ENCODE results near the gene RAP1GAP.

RAP1GAP gene

GRCh38 chr1:21669258-21670058 lies at the start of gene RAP1GAP:
RAP1GAP (minus strand) TSS chr1:21669357; CDS start chr1:21620032, 49,325 bp downstream.
- DNase-seq = peak; percentile 64

GRCh38 chr1:21716169-21716568 lies 47.0 kb upstream of the RAP1GAP start:
- DNase-seq = no peak

DNA sequence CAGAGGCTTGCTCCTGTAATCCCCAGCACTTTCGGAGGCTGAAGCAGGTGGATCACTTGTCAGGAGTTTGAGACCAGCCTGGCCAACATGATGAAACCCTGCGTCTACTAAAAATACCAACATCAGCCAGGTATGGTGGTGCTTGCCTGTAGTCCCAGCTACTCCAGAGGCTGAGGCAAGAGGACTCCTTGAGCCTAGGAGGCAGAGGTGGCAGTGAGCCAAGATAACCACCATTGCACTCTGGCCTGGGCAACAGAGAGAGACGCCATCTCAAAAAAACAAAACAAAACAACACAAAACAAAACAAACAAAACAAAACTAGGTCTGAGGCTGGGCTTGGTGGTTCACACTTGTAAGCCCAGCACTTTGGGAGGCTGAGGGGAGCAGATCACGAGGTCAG lies 38.7 kb upstream of the RAP1GAP start:
- no peak for DNase-seq

- DNase-seq = no peak
These were observed 38.1 kb upstream of the RAP1GAP start for GRCh38 chr1:21707086-21707840.

GRCh38 chr1:21706151-21706835 lies 37.1 kb upstream of the RAP1GAP start:
- no peak for DNase-seq

- DNase-seq = peak; percentile 23
These were observed 36.3 kb upstream of the RAP1GAP start for GRCh38 chr1:21705303-21705980.

DNA sequence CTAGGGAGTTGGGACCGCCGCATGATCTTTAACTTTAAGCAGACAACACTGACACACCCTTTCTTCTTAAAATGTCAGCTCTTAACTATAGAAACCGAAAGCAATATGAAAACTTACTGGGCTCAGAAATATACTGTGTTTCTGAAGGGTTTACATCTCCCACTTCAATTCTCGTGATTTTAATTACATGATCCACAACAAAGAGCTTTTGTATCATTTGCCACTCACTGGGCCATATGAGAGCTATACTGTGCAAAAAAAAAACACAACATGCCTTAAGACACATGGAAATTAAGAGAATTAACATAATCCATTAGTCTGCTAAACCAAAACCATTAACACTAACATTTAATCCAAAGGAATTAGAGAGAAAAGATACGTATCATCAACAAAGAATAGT lies 35.0 kb upstream of the RAP1GAP start:
- DNase-seq = no peak

GRCh38 chr1:21703318-21703963 lies 34.3 kb upstream of the RAP1GAP start:
- DNase-seq = peak; percentile 18

- DNase-seq = no peak
These were observed 33.6 kb upstream of the RAP1GAP start for GRCh38 chr1:21702780-21703179.

GRCh38 chr1:21701401-21701800 lies 32.2 kb upstream of the RAP1GAP start:
- no peak for DNase-seq

DNA sequence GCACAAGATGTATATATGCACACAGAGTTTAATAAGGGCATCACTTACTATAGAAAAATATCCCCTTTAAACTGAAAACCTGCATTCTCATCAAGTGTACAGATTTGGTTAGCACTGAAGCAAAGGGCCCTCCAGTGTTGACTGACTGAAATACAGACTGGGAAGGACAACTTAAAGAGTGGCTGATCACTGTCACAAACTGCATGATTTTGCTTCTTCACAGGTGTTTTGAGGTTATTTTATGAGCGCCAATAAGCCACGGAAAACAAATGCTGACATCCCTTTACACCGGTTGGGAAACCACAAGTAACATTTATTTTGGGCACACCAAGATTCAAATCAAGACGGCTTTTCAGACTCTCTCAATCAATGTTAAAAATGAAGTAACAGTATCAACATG lies 30.9 kb upstream of the RAP1GAP start:
- DNase-seq = no peak

DNA sequence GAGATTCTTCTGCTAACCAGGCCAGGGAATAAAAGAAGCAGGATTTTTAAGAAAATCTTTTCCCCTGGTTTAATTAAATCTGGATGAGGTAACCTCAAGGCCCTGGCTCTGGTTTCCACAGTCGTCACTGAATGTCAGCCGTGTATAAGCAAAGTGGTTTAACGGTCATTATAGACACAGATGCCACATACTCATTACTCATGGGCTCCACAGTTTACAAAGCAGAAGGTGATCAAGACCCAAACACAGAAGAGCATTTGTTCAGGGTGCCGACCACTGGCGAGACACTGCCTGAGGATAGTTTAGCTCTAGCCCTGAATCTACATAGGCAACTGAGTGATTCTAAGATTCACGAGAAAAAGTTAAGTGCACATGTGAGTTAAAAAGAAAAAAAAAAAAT lies 27.8 kb upstream of the RAP1GAP start:
- DNase-seq = no peak

- DNase-seq = no peak
These were observed 24.6 kb upstream of the RAP1GAP start for GRCh38 chr1:21693732-21694131.

DNA sequence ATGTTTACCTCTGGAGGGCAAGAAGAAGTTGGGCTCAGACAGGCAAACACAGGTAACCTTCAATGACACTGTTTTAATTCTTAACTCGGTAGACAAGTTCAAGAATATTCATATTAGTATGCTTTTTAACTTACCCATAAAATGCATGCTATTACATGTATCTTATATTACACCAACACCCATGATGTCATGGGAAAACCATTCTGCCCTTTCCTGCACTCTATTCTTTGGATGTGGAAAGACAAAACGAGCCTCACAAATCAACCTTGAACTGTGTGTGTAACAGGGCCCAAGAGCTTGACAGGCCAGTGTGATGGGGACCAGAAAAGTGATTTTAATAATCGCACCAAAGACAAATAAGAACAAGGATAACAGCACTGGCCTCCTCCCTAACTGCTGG lies 22.6 kb upstream of the RAP1GAP start:
- no peak for DNase-seq

DNA sequence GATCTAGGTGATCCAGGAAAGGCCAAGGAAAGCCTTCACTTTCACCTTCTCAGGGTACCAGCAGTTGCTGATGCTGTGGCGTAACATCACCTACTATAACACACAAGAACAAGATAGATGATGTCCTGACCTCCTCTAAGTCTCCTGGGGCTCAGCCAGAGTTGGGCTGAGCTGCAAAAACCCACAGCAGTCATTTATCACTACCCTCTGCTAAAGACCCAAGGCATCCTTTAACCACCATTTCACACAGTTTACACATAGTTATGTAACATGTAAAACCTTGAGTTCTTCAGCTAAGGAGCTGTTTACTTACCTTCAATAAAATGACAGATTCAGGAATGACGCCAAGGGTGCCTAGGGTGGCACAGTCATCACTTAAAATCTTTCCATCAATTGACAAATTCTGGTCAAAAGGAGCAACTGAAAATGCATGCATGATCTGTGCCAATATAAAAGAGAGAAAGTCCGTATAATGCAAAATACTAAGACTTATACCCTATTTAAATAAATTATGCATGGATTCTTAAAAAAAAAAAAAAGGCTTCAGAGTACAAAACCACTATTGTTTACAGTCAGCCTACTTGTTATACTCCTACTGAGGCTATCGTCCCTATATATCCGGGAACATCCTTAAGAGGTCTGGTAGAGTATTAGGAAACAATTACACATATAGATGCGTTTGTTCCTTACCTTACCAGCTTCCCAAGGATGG lies 20.7 kb upstream of the RAP1GAP start:
- DNase-seq = no peak

DNA sequence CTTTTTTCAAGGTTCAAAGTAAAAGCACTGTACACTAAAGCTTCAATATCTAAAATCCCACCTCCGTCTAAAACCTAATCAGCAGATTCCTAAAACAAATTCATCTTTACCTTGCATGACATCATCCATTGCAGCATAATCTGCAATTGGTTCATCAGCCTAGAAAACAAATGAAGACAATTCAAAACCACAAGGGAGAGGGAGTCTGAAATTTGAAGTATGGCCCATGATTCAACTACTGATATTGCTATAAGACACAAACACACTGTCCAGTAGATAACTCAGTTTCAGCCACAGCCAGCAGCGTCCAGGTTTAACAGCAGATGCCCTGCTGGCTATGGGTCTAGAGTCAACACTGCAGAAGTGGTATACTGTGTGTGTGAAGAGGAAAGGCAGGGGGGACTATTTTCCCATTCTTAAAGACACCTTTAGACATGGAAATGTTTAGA lies 17.9 kb upstream of the RAP1GAP start:
- no peak for DNase-seq

DNA sequence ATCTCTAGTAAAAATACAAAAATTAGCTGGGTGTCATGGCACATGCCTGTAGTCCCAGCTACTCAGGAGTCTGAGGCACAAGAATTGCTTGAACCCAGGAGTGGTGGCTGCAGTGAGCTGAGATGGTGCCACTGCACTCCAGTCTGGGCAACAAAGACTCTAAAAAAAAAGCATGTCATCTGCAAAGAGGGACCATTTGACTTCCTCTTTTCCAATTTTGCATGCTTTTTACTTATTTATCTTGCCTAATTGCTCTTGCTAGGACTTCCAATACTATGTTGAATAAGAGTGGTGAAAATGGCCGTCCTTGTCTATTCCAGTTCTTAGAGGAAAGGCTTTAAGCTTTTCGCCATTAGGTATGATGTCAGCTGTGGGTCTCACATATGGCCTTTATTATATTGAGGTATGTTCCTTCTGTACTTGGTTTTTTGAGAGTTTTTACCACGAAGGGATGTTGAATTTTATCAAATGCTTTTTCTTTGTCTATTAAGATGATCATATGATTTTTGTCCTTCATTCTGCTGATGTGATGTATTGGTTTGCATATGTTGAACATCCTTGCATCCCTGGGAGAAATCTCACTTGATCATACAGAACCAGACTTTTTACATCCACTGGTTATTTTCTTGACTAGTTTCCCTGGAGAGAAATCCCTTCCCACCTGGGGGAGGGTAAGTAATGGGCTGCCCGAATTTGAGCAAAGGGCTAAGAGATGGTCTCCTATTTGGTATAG lies 17.0 kb upstream of the RAP1GAP start:
- DNase-seq = no peak

- no peak for DNase-seq
These were observed 12.3 kb upstream of the RAP1GAP start for GRCh38 chr1:21681426-21681825.

- DNase-seq = no peak
These were observed 11.8 kb upstream of the RAP1GAP start for GRCh38 chr1:21680918-21681317.

DNA sequence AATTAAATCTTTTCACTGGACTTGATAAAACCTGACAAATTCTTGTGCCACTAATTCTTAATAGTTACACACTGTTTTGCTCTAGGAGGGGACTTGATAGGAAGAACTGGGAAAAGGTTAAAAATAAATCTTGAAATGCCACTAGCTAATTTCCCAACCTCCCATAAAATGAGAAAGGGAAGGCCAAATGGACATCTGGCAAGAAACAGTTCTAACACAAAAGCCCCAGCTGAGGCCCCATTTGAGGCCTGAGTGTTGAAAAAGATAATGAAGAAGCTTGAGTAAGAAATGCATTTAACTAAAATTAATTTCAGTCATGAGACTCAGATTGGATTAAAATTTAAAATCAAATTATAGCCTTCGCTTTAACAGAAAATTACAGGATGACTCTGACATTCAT lies 11.2 kb upstream of the RAP1GAP start:
- DNase-seq = no peak

DNA sequence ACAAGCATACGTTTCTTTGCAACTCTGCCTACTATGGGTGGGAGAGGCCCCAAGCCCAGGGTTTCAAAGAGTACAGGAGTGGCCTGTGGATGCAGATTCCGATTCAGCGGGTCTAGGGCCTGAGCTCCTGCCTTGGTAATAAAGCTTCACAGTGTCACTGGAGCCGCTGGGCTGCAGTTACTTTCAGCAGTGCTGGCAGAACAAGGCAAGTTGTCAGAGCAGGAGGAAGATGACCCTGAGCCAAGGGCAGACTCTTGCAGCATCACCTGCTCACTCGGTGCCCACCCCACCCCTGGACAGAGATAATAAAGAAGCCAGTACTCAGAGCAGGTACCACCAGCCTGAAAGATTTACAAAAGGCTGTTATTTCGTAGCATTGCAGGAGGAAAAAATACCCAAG lies 8.0 kb upstream of the RAP1GAP start:
- DNase-seq = no peak
